HG02981 (cell line): Measurements from ENCODE around the gene SHH.

Source experiments
- ATAC-seq: cut with Tn5 transposase; IDR thresholded peaks from one replicate; pipeline ENCODE4 v1.9.1; 2021; ENCODE audit warnings: mild to moderate bottlenecking, moderate library complexity; ENCODE audit not compliant: unreplicated experiment

The SHH gene

DNA sequence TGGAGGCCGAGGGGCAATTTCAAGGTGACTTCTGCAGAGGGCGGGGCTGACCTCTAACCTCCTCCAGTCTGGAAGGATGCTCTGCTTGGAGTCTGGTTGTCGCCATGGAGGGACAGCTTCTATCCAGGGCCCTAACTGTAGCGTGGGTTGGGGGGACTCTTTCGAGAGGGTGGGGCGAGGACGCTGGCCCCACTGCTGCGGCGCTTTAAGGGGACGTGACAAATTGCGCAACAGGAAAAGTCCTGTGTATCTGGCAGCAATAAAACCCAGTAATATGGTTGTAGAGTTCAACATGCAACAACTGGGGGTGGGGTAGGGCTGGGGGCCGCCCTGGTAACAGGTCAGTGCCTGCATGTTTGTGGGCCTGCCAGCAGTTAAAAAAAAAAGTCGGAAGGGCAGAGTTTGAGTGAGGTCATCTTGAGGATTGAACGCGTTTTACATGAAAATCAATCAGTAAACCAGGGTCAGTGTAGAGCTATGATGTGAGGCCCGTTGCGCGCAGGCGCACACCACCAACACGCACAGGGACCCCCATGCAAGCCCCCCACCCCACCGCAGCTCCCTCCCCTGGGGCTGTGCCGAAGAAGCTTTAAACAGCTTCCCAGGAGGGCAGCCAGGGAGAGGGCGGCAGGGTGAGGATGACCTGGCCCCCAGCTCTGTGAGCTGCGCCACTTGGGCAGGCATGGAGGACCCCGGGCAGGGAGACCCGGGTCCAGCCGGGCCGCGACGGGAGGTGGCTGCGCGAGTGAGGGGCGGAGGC lies 4.3 kb downstream of the SHH start:
- peak; percentile 38 for ATAC-seq

DNA sequence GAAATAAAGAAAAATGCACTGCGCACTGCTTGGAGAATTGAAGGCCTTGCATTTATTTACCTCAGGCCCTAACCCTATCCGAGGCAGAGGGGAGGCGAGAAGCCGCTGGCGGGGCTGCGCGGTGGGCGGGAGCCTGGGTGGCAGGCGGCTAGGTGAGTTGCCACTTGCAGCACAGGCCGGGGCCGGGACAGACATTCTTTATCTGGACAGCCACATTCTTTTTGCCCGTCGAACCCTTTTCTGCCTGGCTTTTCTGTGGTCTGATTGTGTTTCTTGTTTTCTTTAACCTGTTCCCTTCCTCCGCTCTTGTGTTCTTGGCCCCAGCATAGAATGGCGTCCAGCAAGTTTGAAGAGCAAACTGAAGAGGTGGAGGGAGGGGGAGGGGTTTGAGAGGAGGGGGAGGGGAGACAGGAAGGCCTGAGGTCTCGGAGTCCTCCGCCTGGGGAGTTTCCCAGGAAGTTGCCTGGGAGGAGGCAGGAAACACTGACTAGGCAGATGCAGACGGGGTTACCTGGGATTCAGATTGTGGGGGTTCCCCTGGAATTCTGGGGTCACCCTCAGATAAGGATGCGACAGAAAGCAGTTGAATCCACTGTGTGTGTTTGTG lies 5.1 kb downstream of the SHH start:
- ATAC-seq, result no peak

DNA sequence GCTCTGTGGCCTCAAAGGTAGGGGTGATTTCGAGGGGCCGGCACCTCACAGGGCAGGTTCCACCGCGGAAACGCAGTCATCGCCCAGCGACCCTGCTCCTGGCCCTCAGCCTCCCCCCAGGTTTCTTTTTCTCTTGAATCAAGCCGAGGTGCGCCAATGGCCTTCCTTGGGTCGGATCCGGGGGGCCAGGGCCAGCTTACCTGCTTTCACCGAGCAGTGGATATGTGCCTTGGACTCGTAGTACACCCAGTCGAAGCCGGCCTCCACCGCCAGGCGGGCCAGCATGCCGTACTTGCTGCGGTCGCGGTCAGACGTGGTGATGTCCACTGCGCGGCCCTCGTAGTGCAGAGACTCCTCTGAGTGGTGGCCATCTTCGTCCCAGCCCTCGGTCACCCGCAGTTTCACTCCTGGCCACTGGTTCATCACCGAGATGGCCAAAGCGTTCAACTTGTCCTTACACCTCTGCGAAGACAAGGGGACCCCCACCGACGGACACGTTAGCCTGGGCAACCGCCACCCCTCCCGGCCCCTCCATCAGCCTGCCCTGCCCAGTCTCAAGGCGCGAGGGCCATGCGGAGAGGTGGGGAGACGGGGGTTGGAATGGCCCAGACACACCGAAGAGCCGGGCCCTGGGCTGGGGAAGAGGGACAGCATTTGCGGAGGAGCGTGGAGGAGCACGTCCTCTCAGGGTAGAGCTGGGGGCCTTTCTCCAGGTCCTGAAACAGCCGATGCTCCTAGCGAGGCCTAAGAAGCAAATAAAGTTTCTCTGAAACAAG lies 6.0 kb downstream of the SHH start:
- ATAC-seq, result no peak

DNA sequence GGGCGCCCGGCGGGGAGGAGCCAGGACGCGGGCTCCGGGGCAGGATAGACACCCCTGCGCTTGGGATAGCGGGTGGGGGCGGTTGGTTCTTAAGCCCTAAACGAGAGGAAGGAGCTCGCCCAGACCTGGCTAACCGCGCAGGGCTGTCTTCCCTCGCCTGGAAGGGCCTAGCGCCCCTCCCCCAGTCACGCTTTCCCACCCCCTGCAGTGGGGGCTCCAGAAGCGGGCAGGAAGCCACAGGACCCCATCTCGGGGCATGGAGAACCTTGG lies 6.5 kb downstream of the SHH start:
- no peak for ATAC-seq

DNA sequence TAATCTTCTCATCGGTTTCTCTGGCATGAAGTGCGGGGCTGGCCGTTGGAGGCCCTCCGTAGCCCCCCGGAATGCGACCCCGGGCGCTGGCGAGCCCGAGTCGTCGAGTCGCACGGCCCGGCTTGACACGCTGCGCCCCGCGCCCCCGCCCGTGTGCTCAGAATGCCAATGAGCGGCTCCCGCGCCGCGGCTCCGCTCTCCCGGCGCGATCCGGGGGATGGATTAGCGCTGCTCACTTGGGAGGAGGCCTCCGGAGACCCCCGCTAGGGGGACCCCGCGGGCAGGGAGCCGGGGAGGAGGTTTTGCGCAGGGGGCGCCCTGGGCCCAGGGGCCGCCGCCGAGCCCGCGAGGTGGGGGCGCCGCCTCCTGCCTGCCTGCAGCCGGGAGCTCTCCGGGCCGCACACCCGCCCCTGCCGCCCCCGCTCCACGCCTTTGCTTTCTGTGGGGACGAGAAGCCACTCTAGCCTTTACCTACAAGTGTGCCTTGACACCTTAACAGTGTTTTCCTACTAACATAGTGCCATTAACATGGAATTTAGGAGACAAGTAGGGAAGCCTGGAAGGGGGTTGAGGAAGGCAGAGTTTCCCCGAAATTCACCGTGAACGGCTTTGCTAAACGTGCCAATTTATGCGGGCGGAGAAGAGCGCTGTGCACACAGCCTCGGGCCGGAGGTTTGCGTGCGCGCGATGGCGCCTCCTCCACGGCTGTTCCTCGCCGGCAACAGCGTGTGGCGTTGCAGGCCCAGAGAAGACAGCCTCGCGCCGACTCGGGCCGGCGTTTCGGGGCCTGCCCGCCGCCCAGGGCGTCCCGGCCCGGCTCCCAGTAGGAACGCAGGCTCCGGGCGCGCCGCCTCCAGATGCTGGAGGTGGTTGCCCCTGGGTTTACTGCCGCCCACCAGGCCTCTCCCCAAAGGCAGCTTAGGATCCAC lies 7.1 kb downstream of the SHH start:
- peak; percentile 45 for ATAC-seq

DNA sequence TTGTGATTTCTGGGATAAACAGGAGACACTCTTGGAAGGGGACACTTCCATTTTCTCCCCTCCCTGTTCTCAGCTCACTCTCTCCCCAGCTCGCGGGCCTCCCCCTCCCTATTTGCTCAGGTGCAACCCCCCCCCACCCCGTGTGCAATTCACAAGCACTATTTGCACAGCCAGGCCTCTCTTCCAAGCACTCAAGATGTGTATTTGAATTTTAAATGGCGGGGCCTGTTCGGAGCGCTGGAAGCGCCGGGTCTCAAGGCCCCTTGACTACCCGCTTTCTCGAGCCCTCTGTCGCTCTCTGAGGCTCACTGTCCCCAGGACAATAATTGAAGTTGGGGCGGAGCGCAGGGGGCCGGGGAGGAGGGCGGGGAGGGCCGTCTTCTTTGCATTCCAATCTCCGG lies 7.8 kb downstream of the SHH start:
- no peak for ATAC-seq

DNA sequence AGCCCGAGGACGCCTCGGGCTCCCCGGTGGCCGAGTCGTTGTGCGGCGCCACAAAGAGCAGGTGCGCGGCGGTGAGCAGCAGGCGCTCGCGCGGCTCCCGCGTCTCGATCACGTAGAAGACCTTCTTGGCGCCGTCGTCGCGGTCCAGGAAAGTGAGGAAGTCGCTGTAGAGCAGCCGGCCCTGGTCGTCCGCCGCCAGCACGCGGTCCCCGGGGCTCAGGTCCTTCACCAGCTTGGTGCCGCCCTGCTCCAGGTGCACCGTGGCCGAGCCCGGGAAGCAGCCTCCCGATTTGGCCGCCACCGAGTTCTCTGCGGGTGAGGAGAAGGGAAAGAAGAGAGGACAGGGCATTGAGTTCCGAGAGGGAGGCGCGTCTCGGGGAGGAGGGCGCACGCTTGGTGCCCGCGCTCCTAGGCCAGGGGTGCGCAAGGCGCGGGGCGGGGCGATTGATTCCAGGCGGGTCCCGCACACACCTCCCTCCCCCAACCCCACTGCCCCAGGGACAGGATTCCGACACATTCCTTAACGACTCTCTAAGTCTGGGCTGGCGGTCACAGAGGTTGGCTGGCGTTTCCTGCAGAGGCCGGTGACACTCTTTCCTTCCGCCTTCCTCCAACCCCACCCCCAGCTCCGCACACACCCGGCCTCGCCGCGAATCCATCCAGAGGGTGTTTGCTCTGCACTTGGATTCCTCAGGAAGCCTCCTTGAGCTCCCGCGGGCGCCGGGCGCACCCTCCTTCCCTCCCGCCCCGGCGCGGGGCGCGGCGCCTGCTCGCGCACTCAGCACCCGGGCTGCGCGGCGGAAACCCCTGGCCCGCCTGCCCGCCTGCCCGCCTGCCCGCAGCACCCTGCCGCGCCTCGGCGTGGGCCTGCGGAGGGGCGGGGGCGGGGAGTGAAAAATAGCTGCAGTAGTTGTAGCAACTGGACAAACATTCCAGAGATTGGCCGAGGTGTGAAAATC lies 8.6 kb downstream of the SHH start:
- ATAC-seq, result no peak

DNA sequence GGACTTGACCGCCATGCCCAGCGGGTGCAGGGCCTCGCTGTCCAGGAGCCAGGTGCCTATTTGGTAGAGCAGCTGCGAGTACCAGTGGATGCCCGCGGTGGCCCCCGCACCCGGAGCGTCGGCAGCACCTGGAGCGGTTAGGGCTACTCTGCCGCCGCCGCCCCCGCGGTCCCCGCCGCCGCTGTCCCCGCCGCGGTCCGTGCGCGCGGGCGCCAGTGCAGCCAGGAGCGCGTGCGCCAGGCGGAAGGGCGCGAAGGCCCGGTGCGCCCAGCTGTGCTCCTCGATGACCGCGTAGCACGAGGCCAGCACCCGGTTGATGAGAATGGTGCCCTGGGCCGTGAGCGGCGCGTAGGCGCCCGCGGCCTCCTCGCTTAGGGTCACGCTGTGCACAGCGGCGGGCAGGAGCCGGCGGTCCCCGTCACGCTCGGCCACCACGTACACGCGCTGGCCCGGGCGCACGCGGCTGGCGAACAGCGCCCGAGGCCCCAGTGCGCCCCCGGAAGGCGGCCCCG lies 9.3 kb downstream of the SHH start:
- no peak for ATAC-seq

DNA sequence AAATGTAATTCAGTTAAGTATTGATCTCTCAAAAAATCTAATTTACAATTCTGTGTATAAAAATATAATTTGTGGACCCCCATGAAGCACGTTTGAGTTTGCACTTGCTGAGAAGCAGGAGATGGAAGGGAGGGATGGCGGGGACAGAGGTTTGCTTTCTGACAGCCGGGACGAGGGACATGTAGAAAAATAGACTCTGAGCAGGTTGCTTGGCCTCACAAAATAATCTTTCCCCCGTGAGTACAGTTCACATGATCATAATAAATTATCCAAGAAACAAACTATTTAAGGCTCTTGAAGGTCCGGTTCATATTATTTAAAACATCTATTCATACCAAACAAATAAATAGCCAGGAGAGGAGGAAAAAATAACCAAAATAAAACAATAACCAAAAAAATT lies 10.0 kb downstream of the SHH start:
- ATAC-seq, result no peak

DNA sequence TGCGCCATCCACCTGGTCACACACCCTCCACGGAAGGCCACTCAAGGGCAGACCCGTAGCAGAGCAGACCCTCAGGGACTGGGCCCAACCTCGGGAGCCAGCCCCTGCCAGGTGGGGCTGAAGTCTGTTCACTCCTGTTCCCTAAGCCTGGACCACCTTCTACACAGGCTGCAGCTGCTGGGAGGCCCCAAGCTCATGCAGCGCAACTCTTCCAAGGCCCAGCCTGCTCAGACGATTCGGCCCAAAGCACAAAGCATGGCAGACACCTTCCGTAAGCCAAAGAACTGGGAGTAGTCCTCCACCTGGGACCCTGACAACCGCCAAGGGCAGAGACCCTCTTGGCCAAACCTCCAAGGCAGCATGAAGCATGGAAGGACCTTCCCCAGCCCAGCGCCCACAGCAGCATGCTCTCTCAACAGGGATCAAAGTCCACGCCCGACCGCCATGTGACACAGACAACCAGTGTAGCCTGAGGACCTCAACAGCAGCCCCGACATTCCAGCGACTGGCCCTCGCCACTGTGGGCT lies 11.5 kb downstream of the SHH start:
- ATAC-seq, result no peak

DNA sequence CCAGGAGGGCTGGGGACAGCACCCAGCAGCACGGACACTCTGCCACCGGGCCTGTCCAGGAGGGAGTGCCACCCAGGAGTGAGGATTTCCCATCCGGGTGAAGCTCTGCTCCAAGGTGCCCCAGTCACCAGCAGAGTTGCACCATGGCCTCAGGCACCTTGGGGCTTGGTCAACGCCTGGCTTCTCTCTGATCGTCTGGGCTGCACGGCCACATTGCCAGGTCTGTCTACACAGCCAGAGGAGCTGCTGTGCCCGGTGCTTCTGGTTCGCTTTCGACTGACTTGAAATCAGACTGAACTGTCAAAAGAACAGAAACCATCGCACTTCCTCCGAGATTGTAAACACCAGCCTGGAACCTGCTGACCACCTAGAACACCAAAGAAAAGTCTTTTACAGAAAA lies 12.0 kb downstream of the SHH start:
- no peak for ATAC-seq

DNA sequence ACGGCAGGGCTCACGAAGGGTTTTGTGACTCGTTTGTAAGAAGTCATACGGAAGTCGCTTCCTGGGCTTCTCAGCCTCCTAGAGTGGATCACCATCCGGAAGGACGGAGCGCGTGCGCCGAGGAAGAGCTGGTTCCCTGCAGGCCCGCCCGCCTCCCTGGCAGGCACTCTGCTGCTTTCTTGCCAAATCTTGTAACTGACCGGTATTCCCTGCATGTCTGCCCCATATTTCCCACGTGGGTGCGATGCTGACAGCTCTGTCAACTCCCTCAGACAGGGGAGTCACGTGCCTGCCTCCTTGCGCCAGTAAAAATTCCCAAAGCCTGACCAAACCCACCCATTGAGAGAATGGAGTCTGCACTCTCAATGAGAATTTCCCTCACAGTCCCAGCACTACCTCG lies 12.7 kb downstream of the SHH start:
- ATAC-seq, result no peak

DNA sequence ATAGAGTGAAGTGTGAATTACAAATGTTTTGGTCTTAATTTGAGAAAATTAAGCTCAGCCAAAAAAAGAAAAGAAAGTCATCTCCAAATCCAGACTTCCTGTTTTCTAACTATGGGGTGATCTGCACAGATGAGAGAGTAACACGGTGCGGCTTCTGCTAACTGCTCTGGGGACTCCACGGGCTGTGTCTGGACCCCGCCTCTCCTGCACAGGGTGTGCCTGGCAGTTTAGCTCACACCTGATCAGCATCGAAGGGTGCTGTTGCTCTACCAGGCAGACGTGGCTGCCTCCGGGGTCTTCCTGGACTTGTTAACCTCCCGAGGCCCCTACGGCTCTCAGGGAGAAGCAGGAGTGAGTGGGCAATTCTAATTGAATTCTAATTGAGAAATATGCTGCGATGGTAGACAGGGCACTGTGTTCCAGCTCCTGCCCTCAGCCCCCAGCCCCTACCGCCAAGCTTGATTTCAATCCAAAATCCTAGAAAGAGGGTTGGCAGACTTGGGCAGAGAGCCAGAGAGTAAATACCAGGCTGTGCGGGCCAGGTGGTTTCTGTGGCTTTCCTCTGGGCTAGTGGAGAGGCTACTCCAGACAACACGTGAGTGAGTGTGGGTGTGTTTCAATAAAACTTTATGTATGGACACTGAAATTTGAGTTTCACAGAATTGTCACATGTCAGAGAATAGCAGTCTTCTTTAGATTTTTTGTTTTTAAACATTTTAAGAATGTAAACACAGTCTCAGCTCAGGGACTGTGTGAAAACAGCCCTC lies 13.4 kb downstream of the SHH start:
- ATAC-seq, result no peak

DNA sequence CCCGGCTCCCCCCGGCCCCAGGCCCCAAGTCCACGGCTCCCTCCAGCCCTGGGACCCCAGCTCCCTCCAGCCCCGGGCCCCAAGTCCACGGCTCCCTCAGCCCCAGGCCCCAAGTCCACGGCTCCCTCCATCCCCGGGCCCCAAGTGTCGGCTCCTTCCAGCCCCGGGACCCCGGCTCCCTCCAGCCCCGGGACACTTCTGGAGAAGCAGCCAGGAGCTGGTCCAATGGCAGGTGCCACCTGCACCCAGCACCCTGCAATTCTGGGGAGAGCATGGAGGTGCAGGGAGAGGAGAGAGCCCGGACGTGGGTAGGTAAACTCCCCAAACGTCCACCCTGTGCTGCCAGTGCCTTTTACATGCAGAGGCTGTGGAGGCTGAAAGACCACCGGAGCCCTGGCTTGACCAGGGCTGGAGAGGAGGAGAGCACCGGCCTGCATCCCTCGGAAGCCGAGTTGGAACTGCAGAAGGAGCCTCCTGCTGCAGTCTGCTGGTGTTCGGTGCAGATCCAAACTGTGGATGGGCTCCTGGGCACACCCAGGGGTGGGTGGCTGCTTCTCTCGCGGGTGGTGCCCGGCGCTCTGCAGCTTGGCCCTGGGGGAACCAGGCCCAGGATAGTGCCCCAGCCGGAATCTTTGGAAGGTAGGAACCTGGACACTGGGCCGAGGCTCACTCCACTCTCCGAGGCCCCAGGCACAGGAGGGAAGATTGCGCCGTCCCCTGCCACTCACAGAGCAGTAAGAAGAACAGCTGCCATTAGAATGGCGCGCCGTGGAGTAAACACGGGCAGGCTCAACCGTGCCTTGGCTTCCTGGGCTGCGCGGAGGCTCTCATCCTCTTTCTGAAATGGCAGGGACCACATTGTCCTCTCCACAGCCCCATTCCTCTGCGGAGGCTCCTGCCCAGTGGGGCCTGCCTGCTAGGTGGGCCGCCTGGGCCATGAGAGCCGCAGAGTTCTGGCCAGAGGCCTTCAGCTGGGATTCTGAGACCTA lies 14.7 kb downstream of the SHH start:
- ATAC-seq, result no peak

DNA sequence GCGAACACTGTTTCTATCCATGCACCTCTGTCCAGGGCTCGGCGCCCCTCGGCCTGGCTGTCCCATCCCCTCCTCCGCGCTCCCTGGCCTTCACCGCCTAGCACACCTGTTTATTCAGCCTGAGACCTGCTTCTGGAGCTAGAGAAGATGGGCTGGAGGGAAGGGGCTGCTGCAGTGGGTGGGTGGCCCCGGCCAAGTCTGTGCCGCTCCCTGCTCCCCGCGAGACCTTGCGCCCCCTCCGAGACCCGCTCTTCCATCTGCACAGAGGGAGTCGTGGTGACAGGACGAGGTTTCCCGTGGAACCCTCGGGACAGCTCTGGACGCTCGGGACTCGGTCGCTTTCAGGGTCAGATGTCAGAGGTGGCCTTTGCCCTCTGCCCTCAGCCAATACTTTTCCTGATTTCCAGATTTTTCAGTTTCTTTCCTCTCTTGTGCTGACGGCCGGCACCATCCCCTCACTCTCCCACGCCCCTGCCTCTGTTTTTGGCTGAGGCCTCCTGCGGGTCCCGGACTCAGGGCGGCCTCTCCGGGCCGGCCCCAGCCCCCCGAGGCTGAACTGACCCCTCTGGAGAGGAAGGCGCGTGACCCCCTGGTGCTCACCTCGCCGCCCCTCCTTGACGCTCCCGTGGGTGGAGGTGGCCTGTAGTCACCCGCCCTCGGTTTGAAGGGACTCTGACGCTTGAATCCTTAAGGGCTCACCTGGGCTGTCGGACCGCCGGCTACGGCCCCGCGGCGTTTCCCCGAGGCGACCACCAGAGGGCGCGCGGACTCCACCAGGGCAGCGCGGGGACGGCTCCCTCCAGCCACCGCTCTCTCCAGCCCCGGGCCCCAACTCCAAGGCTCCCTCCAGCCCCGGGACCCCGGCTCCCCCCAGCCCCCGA lies 15.6 kb downstream of the SHH start:
- ATAC-seq, result peak; percentile 63

DNA sequence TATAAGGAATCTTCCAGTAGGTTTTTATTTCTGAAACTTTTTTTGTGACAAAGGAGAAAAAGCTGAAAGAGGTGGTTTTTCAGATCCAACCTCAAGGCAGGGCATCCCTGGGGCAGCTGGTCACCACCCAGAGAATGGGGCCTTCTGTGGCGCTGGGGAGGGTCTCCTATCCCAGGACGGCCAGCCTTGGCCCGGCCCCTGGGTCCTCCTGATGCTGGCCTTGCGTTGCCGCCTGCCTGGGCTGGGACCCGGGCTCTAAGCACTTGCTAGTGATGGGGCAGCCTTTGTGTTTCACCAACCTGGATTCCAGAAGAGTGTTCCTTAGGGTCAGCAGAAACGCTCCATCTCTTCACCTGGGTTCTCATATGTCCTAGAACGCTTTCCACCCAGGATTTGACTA lies 16.3 kb downstream of the SHH start:
- no peak for ATAC-seq

DNA sequence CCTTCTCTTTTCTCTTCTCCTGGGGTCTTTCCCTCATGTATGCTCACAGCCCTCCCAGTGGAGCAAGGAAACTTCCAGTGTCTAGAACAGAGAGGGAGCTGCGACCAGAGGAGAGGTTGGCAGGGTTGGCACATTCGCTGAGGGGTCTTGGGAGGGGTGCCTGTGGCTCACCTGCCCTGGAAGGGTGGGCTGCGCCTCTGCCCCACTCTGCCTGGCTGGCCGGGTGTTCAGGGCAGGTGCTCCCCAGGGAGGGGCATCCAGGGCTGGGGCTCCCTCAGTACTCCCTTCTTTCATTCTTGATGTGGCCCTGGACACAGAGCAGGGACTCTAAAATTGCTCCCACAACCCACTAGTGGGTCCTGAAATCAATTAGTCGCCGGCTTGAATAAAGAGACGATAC lies 16.9 kb downstream of the SHH start:
- ATAC-seq, result no peak
